Measurements from ENCODE around the gene ABR. TPM values are rescaled to one million over a fixed set of nuclear protein-coding genes. Genes with fewer than 3 reads are reported as not detected.

ABR gene
- total RNA-seq, 1 donor from 2014 or later = 76.6 TPM

- no peak overlapping the region for H3K4me3 Mint-ChIP-seq (ENCODE audit: unreplicated experiment)
- H3K4me1 Mint-ChIP-seq (ENCODE audit: unreplicated experiment) = no peaks in the 10 kb centered on the region
- no peaks in the 10 kb centered on the region for H3K9me3 Mint-ChIP-seq (ENCODE audit: unreplicated experiment)
- no peak for DNase-seq (ENCODE audit: low spot score)
- H3K27ac Mint-ChIP-seq (ENCODE audit: unreplicated experiment) = no peak overlapping the region
- H3K27me3 Mint-ChIP-seq (ENCODE audit: unreplicated experiment) = peaks cover 5% of the 10 kb centered on the region
- peaks cover 19% of the 10 kb centered on the region for H3K36me3 Mint-ChIP-seq (ENCODE audit: low read depth, unreplicated experiment)
- no peak for TF ChIP-seq CTCF (IDR thresholded peaks at IDR 0.05; ENCODE audit: unreplicated experiment)
Observed at GRCh38 chr17:1030684-1031532, 148.9 kb downstream of the ABR start.

GRCh38 chr17:1029922-1030644 lies 149.7 kb downstream of the ABR start:
- H3K4me1 Mint-ChIP-seq (ENCODE audit: unreplicated experiment) = no peaks in the 10 kb centered on the region
- DNase-seq (ENCODE audit: low spot score) = no peak
- H3K27ac Mint-ChIP-seq (ENCODE audit: unreplicated experiment) = no peak overlapping the region
- no peak overlapping the region for H3K4me3 Mint-ChIP-seq (ENCODE audit: unreplicated experiment)
- no peaks in the 10 kb centered on the region for H3K9me3 Mint-ChIP-seq (ENCODE audit: unreplicated experiment)
- H3K27me3 Mint-ChIP-seq (ENCODE audit: unreplicated experiment) = peaks cover 5% of the 10 kb centered on the region
- TF ChIP-seq CTCF (IDR thresholded peaks at IDR 0.05; ENCODE audit: unreplicated experiment) = no peak
- peaks cover 19% of the 10 kb centered on the region for H3K36me3 Mint-ChIP-seq (ENCODE audit: low read depth, unreplicated experiment)

GRCh38 chr17:1029196-1029921 lies 150.4 kb downstream of the ABR start:
- no peak for DNase-seq (ENCODE audit: low spot score)
- Mint-ChIP-seq H3K4me3 (ENCODE audit: unreplicated experiment) (no peak overlapping the region), H3K36me3 (ENCODE audit: low read depth, unreplicated experiment) (peaks cover 19% of the 10 kb centered on the region), H3K27ac (ENCODE audit: unreplicated experiment) (no peak overlapping the region), H3K9me3 (ENCODE audit: unreplicated experiment) (no peaks in the 10 kb centered on the region), H3K27me3 (ENCODE audit: unreplicated experiment) (peaks cover 5% of the 10 kb centered on the region), H3K4me1 (ENCODE audit: unreplicated experiment) (no peaks in the 10 kb centered on the region)
- TF ChIP-seq CTCF (IDR thresholded peaks at IDR 0.05; ENCODE audit: unreplicated experiment) = no peak

GRCh38 chr17:1027044-1027443 lies 152.7 kb downstream of the ABR start:
- no peak overlapping the region for H3K4me3 Mint-ChIP-seq (ENCODE audit: unreplicated experiment)
- no peaks in the 10 kb centered on the region for H3K4me1 Mint-ChIP-seq (ENCODE audit: unreplicated experiment)
- no peaks in the 10 kb centered on the region for H3K9me3 Mint-ChIP-seq (ENCODE audit: unreplicated experiment)
- no peak overlapping the region for H3K27ac Mint-ChIP-seq (ENCODE audit: unreplicated experiment)
- peaks cover 5% of the 10 kb centered on the region for H3K36me3 Mint-ChIP-seq (ENCODE audit: low read depth, unreplicated experiment)
- peaks cover 3% of the 10 kb centered on the region for H3K27me3 Mint-ChIP-seq (ENCODE audit: unreplicated experiment)
- DNase-seq (ENCODE audit: low spot score) = no peak
- no peak for TF ChIP-seq CTCF (IDR thresholded peaks at IDR 0.05; ENCODE audit: unreplicated experiment)
